ENCODE measurements around the gene THG1L.

THG1L gene

DNA sequence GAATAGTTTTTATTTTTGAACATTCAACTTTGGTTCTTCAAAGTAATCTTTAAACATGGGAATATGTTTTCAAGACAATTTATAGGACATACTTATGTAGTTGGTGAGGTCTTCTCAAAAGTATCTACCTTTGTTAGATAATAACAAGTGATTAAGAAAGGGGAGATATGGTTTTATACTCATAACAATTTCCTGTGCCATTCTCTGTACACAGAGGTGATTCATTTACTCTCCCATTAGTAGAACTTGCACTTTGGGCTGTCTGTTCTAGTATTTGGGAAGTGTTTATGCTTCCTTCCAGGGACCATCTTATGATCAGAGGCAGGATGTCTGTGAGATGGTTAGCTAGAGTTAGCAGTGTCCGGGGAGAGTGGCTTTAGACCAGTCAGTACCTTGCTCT is 27.5 kb downstream of the THG1L start:
- DNase-seq (ENCODE audit: low spot score), result no peak

DNA sequence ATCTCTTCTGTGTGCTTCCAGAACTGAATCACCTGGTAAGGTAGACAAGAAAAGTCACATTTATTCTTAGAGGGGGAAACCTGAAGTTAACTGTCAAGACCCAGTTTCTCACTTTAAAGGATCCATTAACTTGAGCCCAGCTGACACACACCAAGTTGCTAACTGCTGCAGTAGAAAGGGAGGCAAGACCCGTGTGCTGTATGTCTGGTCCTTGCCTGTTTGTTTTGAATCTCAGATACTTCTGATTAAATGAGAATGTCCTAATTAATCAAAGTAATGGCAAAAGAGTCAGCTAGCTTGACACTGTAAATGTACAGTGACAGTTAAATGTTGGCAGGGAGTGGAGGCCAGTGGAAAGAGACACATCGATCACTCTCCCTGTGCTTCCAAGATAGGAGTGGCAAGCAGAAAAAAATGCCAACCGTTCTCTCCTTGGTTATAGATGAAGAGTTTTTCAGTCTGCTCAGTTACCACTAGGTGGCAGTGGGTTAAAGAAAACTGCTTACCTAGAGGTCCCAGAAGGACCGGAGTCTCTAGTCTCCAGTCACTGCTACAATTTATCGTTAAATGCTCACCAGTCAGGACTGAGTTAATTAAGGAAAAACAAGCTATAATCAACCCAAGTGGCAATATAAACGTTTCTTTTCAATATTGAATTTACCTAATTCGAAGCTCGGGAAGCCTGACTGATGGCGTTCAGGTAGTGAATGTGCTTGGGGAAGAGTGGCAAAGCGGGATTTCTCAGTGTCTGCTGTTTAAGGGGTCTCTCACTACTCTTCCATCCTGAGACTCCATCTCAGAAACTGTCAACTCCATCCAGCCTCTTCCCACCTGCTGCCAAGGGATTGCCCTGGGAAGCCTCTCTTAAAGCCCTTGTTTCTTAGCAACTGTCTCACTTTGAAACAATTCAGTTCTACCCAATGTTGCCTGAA is 30.7 kb downstream of the THG1L start:
- DNase-seq (ENCODE audit: low spot score), result peak; percentile 85

DNA sequence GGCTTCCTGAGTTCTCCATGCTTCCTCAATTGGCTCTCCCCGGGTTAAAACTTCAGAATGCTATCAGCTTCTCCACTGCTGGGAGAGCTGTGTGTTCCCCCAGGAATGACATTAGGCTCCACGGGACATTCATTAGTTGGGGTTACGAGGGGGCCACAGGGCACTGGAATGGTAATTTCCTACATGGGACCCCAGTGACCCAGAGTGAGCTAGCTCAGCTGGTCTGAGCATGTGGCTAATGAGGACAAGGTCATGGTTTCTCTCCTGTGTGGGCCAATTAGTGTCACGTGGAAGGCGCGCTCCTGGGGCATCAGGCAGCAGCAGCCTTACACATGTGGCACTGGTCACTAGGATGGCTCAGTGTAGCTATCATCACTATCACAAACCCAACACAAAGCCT is 33.3 kb downstream of the THG1L start:
- no peak for DNase-seq (ENCODE audit: low spot score)

DNA sequence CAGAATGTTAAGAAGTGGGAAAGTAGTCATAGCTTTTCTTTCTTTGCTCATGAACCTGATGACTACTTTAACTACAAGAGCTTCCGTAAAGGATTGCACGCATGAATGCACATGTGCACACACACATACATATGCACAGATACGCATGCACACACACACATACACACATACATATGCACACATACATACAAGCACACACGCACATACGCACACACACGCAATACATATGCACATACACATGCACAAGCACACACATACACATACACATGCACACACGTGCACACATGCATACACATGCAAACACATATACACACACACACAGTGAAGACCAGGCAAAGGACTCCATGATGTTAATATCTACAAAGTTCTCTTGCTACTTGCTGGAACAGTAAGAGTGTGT is 35.2 kb downstream of the THG1L start:
- no peak for DNase-seq (ENCODE audit: low spot score)

DNA sequence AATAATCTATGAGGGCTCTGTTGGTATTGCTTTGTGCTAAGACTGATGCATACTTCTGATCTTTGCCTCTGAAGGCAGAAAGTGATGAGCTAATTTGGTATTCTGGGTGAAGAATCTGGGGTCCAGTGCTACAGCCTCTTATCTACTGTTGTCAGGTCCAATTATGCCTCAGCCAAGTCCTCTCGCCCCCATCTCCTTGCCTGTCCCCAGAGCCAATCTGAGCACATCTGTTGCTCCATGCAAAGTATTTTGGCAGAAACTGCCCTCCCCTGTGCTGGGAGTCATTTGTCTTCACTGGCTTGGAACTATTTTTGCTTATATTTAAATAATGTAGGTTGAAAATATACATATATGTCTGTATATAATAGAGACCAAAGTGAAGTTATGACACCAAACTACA is 35.7 kb downstream of the THG1L start:
- no peak for DNase-seq (ENCODE audit: low spot score)

DNA sequence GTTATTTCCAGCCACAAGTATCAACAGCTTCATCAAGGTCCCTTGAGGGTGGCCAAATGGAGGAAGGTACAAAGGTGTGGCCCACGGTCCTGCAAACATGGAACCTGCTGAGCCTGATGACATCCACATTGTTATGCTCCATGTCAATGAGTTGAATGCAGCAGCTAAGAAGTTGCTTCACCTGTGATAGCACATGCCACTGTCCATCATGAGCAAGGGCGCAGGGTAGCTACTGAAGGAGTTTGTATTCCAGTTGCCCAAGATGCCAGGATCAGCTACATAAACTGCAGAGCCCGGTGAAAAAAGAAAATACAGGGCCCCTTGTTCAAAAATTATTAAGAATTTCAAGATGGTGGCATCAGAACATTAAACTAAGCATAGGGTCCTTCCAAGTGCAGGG is 36.5 kb downstream of the THG1L start:
- no peak for DNase-seq (ENCODE audit: low spot score)

DNA sequence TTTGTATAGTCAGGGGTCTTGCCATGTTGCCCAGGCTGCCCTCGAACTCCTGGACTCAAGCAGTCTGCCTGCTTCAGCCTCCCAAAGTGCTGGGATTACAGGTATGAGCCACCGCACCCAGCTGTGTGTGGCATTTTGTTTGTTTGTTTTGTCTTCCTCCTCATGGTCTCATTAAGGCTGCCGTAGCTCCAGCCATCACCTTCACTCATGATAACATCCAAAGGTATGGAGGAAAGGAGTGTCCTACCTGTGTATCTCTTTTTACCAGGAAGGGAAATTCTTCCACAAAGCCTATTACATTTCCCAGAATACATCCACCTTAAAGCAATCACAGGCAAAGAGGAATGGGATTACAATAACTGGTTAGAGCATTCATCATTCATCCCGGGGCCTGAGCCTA is 39.4 kb downstream of the THG1L start:
- no peak for DNase-seq (ENCODE audit: low spot score)

DNA sequence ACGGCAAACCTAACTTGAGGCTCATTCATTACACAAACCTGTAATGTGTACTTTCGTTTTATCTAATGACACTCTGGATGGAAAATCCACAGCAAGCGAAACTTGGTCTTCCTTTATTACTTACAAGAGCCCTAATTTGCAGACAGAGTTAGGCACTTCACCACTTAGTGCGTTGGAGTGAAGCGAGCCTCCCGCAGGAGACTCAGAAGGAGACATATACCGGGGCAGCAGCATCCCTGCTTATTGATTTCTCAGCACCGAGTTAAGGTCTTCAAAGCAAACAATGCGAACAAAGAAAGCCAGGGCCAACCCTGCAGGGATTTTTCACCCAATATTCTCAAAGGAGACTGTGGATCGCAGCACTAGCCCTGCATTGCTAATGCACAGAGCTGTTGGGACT is 40.9 kb downstream of the THG1L start:
- DNase-seq (ENCODE audit: low spot score), result no peak

DNA sequence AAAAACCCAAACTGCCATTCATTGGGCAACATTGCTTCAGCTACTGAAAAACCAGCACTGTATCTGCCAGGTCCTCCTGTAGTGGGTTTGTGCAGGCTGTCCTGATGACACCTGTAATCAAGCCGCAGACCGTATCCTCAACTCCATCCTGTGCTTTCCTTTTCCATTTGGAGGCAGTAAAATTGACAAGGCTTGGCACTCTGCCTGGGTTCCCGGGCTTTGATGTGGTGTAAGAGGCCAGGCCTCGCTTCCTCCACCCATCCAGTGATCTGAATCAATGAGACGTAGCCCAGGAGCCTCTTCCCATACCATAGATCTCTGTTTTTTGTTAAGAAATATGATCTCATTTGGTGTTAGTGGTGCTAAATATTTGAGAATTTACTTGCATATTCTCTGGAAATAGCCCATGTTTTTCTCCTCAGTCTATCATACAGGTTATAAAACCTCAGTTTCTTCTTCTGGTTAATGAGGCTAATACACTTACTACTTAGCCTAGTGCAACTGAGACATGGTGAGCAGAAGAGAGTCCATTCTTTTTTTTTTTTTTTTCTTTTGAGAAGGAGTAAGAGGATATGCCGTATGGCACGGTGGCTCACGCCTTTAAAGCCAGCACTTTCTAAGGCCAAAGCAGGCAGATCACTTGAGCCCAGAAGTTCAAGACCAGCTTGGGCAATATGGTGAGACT is 47.0 kb downstream of the THG1L start:
- DNase-seq (ENCODE audit: low spot score), result no peak

DNA sequence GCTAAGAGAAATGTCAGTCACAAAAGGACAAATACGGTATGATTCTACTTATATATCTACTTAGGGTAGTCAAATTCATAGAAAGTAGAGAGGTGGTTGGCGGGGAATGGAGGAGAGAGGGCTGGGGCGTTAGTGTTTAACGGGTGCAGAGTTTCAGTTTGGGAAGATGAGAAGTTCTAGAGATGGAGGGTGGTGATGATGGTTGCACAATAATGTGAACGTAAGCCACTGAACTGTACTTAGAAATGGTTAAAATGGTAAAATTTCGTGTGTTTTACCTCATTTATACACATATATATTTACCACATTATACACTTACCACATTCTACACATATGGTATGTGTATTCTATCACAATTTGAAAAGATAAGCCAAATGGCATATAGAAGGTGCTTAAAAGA is 48.0 kb downstream of the THG1L start:
- no peak for DNase-seq (ENCODE audit: low spot score)

DNA sequence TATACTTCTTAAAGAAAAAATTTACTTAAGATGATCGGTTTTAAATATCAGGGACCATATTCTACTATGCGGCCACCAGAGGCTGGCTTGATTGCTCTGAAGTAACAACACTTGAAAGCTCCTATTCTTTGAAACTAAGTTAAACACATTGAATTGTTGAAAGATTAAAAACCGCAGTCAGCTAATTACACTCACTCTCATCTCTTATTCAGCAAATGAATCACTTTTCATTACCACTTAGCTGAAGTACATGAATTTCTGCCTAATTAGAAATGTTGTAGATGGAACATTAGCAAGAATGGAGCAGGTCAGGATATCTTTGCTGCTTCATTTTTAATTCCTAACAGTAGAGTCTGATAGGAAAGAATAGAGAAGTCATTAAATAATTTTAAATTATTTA is 54.6 kb downstream of the THG1L start:
- no peak for DNase-seq (ENCODE audit: low spot score)

Data from cerebellar cortex (tissue), 1 donor.